Ascending aorta (tissue), 2 donors: ENCODE data around the gene ARF3. TPM values are rescaled to one million over a fixed set of nuclear protein-coding genes. Genes with fewer than 3 reads are reported as not detected.

Source experiments
- DNase-seq, 2 donors: peaks; one replicate each; pipeline ENCODE4 v3.0.0-alpha.2; 2019; ENCODE audit warnings: low spot score in 2 of 2
- H3K27ac ChIP-seq, 2 donors: fragments of 200-600 bp; sonication (generic); one replicate each; pipeline ENCODE4 v1.5.1; 2016 to 2017; ENCODE audit warnings: mild to moderate bottlenecking in 1 of 2
- H3K27me3 ChIP-seq: fragments of 200-600 bp; sonication (generic); one replicate; pipeline ENCODE4 v1.5.1; 2017
- H3K36me3 ChIP-seq, 2 donors: fragments of 200-600 bp; sonication (generic); one replicate each; pipeline ENCODE4 v1.5.1; 2016
- H3K4me1 ChIP-seq, 2 donors: fragments of 200-600 bp; sonication (generic); one replicate each; pipeline ENCODE4 v1.5.1; 2016 to 2017; ENCODE audit warnings: mild to moderate bottlenecking in 1 of 2
- H3K4me3 ChIP-seq, 2 donors: fragments of 200-600 bp; sonication (generic); one replicate each; pipeline ENCODE4 v1.5.1; 2016 to 2017; ENCODE audit warnings: mild to moderate bottlenecking in 1 of 2
- H3K9me3 ChIP-seq, 2 donors: fragments of 200-600 bp; sonication (generic); one replicate each; pipeline ENCODE4 v1.5.1; 2016
- intact Hi-C: fragments of 100-400 bp; cut with DNase I; formaldehyde crosslinking; loops from one replicate; pipeline ENCODE4 v1.15.1; 2023
- total RNA-seq: library from RNA; depleted of rRNA; stranded (reverse); fragments of >200 nt; gene quantifications from one replicate; pipeline ENCODE4 v1.1.0, GENCODE V29; 2016
- TF ChIP-seq, protein P1 (sequence below), 3 experiments: fragments of 200-600 bp in 2 of 3; fragments of 450-650 bp in 1 of 3; sonication (generic) in 2 of 3; IDR thresholded peaks; one replicate each; pipeline ENCODE4 v1.5.1; 2016 to 2019; ENCODE audit warnings: antibody characterized with exemption in 3 of 3, mild to moderate bottlenecking in 1 of 3, moderate library complexity in 1 of 3

ARF3 gene
- total RNA-seq, 1 donor from 2014 or later, result 68.4 TPM

DNA sequence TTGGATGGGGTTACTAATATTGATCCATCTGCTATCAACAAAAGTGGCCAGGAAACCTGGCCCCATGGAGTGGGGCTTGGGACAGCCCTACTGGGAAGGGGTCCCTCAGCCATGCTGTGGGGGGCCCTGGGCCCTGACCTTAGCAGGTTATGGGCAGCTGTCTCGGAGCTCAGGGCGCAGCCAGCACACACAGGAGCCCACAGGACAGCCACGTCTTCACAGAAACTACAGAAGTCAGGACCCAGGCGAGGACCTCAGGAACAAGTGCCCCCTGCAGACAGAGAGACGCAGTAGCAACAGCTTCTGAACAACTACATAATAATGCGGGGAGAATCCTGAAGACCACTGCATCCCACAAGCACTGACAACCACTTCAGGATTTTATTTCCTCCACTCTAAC is 20.1 kb downstream of the ARF3 start:
- Histone ChIP-seq H3K27me3 (no peaks in the 10 kb centered on the region), H3K4me1 (no peaks in the 10 kb centered on the region), H3K4me3 (no peak overlapping the region), H3K36me3 (peaks cover 39 to 80% of the 10 kb centered on the region in 2 donors), H3K9me3 (no peaks in the 10 kb centered on the region), H3K27ac (no peak overlapping the region)
- TF ChIP-seq, protein P1, sequence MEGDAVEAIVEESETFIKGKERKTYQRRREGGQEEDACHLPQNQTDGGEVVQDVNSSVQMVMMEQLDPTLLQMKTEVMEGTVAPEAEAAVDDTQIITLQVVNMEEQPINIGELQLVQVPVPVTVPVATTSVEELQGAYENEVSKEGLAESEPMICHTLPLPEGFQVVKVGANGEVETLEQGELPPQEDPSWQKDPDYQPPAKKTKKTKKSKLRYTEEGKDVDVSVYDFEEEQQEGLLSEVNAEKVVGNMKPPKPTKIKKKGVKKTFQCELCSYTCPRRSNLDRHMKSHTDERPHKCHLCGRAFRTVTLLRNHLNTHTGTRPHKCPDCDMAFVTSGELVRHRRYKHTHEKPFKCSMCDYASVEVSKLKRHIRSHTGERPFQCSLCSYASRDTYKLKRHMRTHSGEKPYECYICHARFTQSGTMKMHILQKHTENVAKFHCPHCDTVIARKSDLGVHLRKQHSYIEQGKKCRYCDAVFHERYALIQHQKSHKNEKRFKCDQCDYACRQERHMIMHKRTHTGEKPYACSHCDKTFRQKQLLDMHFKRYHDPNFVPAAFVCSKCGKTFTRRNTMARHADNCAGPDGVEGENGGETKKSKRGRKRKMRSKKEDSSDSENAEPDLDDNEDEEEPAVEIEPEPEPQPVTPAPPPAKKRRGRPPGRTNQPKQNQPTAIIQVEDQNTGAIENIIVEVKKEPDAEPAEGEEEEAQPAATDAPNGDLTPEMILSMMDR (IDR thresholded peaks at IDR 0.05), result no peak
- no peak for DNase-seq
- intact Hi-C loops, result loop anchor here (2.0 kb wide), 1 partner anchor 84 kb away; the partner anchor contains the start of gene DDX23

DNA sequence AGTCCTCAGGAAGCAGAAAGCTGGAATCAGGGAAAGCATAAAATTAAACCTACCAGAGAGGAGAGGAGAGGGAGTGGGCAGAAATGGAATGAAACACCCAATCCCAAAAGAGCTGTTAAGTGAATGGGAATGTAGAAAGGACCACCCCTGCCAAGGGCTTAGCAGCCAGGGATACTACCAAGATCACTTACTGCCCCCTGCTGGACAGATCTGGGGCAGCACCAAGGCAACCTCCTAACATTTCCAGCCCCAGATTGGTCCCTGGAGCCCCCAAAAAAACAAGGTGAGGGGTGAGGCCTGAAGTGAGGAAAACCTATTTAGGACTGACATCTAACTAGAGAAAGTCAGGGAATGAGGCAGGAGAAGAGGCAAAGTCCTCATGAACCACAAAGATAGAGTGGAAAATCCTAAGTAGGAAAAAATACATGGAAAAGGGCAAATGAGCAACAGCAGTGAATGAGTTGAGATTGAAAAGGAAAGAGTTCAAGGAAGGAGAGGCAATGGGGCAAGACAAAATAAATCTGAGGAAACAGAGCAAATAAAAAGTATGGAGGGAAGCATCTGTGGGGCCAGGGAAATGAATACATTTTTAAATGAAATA is 20.8 kb downstream of the ARF3 start:
- Histone ChIP-seq H3K9me3 (no peaks in the 10 kb centered on the region), H3K4me3 (no peak overlapping the region), H3K27me3 (no peaks in the 10 kb centered on the region), H3K36me3 (peaks cover 42 to 80% of the 10 kb centered on the region in 2 donors), H3K27ac (no peak overlapping the region), H3K4me1 (no peaks in the 10 kb centered on the region)
- intact Hi-C loops, result loop anchor here (2.0 kb wide), 1 partner anchor 84 kb away; the partner anchor contains the start of gene DDX23
- peak in 1 of 2 donors; percentile 87 for DNase-seq
- TF ChIP-seq, protein P1 (IDR thresholded peaks at IDR 0.05), result peak; percentile 65 to 89 (median 83)

DNA sequence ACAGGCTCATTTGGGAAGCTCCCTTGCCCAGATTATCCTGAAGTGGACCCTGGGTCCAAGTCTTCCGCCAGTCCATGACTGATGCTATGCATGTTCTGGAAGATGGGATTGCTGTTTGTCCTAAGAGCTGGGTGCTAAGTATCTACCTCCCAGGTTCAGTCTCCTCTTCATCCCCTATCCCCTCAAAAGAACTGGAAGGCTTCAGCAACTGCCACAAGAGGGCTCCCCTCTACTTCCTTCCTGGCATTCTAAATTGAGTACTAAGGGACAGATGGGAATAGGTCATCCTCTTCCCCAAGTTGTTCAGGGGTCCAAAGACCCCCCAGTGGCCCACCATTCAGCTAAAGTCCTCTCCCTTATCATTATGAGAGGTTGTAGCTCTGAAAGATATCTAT is 23.0 kb downstream of the ARF3 start:
- H3K27me3 ChIP-seq, result no peaks in the 10 kb centered on the region
- no peak for DNase-seq
- H3K9me3 ChIP-seq, result no peaks in the 10 kb centered on the region
- TF ChIP-seq, protein P1 (IDR thresholded peaks at IDR 0.05), result peak in 1 of 3 experiments; percentile 7
- no peak overlapping the region for H3K4me3 ChIP-seq
- H3K27ac ChIP-seq, result no peak overlapping the region
- H3K36me3 ChIP-seq, result peaks cover 28 to 73% of the 10 kb centered on the region in 2 donors
- no peaks in the 10 kb centered on the region for H3K4me1 ChIP-seq
- intact Hi-C loops, result no loop called here

DNA sequence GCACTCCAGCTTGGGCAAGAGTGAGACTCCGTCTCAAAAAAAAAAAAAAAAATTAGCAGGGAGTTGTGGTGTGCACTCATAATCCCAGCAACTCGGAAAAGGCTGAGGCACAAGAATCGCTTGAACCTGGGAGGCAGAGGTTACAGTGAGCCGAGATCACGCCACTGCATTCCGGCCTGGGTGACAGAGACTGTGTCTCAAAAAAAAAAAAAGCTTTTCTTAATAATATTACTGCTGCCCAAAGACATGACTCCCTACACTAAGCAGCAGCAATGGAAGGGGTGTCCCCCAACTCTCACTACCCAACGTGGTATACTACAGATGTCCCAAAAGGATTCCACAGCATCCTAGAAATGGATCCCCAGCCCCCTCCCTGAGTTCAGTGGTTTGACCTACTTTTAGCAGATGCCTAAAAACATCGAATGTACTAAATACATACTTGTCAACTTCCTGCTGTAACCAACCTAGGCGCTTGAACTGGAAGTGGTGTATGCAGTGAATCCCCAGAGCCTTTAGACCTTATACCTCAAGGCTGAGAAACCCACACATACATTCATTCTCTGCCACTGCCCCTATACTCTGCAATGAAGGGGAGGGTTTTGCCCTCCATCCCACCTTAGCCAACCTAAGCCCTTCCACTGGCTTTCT is 23.5 kb downstream of the ARF3 start:
- Histone ChIP-seq H3K36me3 (peaks cover 23 to 68% of the 10 kb centered on the region in 2 donors), H3K4me3 (no peak overlapping the region), H3K9me3 (no peaks in the 10 kb centered on the region), H3K27ac (no peak overlapping the region), H3K27me3 (no peaks in the 10 kb centered on the region), H3K4me1 (no peaks in the 10 kb centered on the region)
- intact Hi-C loops, result no loop called here
- no peak for DNase-seq
- TF ChIP-seq, protein P1 (IDR thresholded peaks at IDR 0.05), result no peak

DNA sequence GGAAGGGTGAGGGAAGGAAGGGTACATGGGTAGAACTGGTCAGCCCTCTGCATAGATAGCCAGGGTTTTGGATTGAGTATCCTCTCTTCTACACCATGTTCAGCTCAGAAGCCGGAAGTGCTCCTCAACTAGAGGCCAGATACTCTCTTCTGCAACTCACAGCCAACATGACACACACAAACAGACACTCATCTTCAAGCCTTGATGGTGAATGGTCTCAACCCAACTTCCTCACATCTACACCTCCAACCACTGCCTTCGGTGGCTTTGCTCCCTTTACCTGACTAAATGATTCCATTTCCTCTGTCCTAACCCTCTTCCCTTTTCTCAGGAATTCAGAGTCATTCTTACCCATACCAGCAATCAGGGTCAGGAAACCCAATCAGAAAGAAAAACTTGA is 24.4 kb downstream of the ARF3 start:
- DNase-seq, result no peak
- Histone ChIP-seq H3K36me3 (peaks cover 27 to 59% of the 10 kb centered on the region in 2 donors), H3K27me3 (no peaks in the 10 kb centered on the region), H3K4me3 (no peak overlapping the region), H3K4me1 (no peaks in the 10 kb centered on the region), H3K9me3 (no peaks in the 10 kb centered on the region), H3K27ac (no peak overlapping the region)
- intact Hi-C loops, result no loop called here
- TF ChIP-seq, protein P1 (IDR thresholded peaks at IDR 0.05), result no peak
